ENCODE measurements around the gene DDX6. TPM values are rescaled to one million over a fixed set of nuclear protein-coding genes. Genes with fewer than 3 reads are reported as not detected.

Gene DDX6
- total RNA-seq, 1 experiment from 2014 or later: 155 TPM

- no TSS peak for BruUV-seq (replicated peaks)
- Histone ChIP-seq H3K36me3 (ENCODE audit: control insufficient read depth, insufficient read depth, low read length) (peaks cover 11% of the 10 kb centered on the region), H3K4me1 (ENCODE audit: control insufficient read depth, insufficient read depth, low read length) (peaks cover 32% of the 10 kb centered on the region), H3K4me3 (ENCODE audit: low read depth in 2 of 2, low read length in 2 of 2) (peak overlapping the region; percentile 77 to 91), H3K27ac (ENCODE audit: low read length) (peak overlapping the region; percentile 98), H3K27me3 (ENCODE audit: control insufficient read depth, insufficient read depth, low read length) (no peaks in the 10 kb centered on the region), H3K9me3 (ENCODE audit: control insufficient read depth, insufficient read depth, low read depth, low read length) (no peaks in the 10 kb centered on the region)
- intact Hi-C loops (cut with micrococcal nuclease; ENCODE audit: unreplicated experiment): no loop called here
- ATAC-seq (peak; percentile 67), DNase-seq (ENCODE audit: low read depth, low spot score) (no peak)
- POLR2A ChIA-PET: interaction anchor here (0.5 to 1.0 kb wide), 6 partner anchors 21 to 170 kb away, joined by 3 to 6 read pairs (median 4); no protein-coding TSS in a partner anchor
- TF ChIP-seq TCF7L2 (IDR thresholded peaks at IDR 0.05; ENCODE audit: low read depth, low read length) (no peak), SIN3A (IDR thresholded peaks at IDR 0.05; ENCODE audit: borderline replicate concordance, insufficient read depth, low read depth, low read length) (0 out of 2 replicates have a peak, but pooled peaks have one; percentile 49), POLR2AphosphoS5 (IDR thresholded peaks at IDR 0.05; ENCODE audit: low read depth, low read length) (peak; percentile 37)
- TF ChIP-seq, protein P1, sequence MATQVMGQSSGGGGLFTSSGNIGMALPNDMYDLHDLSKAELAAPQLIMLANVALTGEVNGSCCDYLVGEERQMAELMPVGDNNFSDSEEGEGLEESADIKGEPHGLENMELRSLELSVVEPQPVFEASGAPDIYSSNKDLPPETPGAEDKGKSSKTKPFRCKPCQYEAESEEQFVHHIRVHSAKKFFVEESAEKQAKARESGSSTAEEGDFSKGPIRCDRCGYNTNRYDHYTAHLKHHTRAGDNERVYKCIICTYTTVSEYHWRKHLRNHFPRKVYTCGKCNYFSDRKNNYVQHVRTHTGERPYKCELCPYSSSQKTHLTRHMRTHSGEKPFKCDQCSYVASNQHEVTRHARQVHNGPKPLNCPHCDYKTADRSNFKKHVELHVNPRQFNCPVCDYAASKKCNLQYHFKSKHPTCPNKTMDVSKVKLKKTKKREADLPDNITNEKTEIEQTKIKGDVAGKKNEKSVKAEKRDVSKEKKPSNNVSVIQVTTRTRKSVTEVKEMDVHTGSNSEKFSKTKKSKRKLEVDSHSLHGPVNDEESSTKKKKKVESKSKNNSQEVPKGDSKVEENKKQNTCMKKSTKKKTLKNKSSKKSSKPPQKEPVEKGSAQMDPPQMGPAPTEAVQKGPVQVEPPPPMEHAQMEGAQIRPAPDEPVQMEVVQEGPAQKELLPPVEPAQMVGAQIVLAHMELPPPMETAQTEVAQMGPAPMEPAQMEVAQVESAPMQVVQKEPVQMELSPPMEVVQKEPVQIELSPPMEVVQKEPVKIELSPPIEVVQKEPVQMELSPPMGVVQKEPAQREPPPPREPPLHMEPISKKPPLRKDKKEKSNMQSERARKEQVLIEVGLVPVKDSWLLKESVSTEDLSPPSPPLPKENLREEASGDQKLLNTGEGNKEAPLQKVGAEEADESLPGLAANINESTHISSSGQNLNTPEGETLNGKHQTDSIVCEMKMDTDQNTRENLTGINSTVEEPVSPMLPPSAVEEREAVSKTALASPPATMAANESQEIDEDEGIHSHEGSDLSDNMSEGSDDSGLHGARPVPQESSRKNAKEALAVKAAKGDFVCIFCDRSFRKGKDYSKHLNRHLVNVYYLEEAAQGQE (IDR thresholded peaks at IDR 0.05; ENCODE audit: insufficient read depth in 1 of 2, low read depth in 2 of 2, low read length in 1 of 2): no peak
- TF ChIP-seq, protein P2, sequence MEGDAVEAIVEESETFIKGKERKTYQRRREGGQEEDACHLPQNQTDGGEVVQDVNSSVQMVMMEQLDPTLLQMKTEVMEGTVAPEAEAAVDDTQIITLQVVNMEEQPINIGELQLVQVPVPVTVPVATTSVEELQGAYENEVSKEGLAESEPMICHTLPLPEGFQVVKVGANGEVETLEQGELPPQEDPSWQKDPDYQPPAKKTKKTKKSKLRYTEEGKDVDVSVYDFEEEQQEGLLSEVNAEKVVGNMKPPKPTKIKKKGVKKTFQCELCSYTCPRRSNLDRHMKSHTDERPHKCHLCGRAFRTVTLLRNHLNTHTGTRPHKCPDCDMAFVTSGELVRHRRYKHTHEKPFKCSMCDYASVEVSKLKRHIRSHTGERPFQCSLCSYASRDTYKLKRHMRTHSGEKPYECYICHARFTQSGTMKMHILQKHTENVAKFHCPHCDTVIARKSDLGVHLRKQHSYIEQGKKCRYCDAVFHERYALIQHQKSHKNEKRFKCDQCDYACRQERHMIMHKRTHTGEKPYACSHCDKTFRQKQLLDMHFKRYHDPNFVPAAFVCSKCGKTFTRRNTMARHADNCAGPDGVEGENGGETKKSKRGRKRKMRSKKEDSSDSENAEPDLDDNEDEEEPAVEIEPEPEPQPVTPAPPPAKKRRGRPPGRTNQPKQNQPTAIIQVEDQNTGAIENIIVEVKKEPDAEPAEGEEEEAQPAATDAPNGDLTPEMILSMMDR (IDR thresholded peaks at IDR 0.05): peak; percentile 70; the same call in 1 of the 2 replicates
- in situ Hi-C loops (cut with HindIII; ENCODE audit: low pct_unique_long_range_greater_than_20kb, low sequenced_read_pairs): loop anchor here (5.0 kb wide), 1 partner anchor 227 kb away; the partner anchor contains the start of genes RPS25 and TRAPPC4
- CTCF ChIA-PET: interaction anchor here (0.6 to 1.4 kb wide), 7 partner anchors 14 to 145 kb away, joined by 3 to 14 read pairs (median 5); partner anchors contain the start of gene BCL9L
Measured at GRCh38 chr11:118790357-118791110, 430 bp downstream of the DDX6 start.

DNA sequence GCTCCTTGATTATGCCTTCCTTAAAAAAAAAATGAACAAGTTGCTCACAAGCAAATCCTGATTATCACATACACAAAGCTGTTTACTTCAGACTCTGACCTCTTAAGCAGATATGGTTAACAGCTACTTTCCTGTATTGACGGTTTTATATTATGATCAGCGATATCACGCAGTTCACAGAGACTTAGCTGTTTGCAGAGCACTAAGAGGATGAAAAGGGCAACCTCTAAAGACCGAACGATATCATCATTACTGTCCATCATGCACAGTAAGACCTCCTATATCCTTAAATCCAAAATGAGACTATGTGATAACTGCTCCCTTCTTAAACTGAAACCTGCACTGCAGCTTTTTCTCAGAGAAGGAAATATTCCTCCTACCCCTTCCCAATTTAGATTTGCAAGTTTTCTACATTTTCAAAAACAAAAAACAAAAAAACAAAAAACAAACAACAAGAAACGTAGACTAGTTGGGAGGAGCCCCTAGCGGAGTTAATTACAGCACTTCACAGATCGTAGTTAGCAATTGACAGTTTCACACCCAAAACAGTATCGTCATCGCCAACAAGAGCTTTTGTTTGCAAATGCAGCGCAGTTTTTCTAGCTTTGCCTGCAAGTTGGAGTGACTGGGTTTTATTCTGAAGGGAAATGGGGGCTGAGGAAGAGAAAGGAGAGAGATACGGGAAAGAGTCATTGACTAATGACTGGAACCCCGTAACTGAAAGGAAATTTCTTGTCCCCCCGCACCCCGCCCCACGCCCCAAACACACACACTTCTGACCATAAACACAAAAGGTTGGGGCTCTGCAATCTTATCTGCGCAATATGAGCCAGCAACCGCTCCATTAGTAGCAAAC, 1.2 kb downstream of the DDX6 start:
- intact Hi-C loops (cut with micrococcal nuclease; ENCODE audit: unreplicated experiment): no loop called here
- TF ChIP-seq, protein P1 (IDR thresholded peaks at IDR 0.05; ENCODE audit: insufficient read depth in 1 of 2, low read depth in 2 of 2, low read length in 1 of 2): no peak
- TF ChIP-seq TCF7L2 (IDR thresholded peaks at IDR 0.05; ENCODE audit: low read depth, low read length) (no peak), POLR2AphosphoS5 (IDR thresholded peaks at IDR 0.05; ENCODE audit: low read depth, low read length) (peak; percentile 6; the same call in 1 of the 2 replicates)
- ChIA-PET CTCF (interaction anchor here (0.8 kb wide), 1 partner anchor 103 kb away, joined by 3 read pairs; no protein-coding TSS in a partner anchor), POLR2A (no interaction called here)
- Histone ChIP-seq H3K4me3 (ENCODE audit: low read depth in 2 of 2, low read length in 2 of 2) (peak overlapping the region; percentile 77 to 91), H3K27me3 (ENCODE audit: control insufficient read depth, insufficient read depth, low read length) (no peaks in the 10 kb centered on the region), H3K27ac (ENCODE audit: low read length) (peak overlapping the region; percentile 98), H3K4me1 (ENCODE audit: control insufficient read depth, insufficient read depth, low read length) (peaks cover 36% of the 10 kb centered on the region), H3K36me3 (ENCODE audit: control insufficient read depth, insufficient read depth, low read length) (peaks cover 18% of the 10 kb centered on the region), H3K9me3 (ENCODE audit: control insufficient read depth, insufficient read depth, low read depth, low read length) (no peaks in the 10 kb centered on the region)
- ATAC-seq: no peak
- in situ Hi-C loops (cut with HindIII; ENCODE audit: low pct_unique_long_range_greater_than_20kb, low sequenced_read_pairs): loop anchor here (5.0 kb wide), 1 partner anchor 228 kb away; the partner anchor contains the start of genes RPS25 and TRAPPC4
- TSS peak; percentile 78 for BruUV-seq (replicated peaks)
- DNase-seq (ENCODE audit: low read depth, low spot score): no peak
